ENCODE measurements around the gene LMO1.

The LMO1 gene

GRCh38 chr11:8225589-8226036 is 38.1 kb downstream of the LMO1 start:
- no peak for DNase-seq

- no peak for DNase-seq
These were observed 39.0 kb downstream of the LMO1 start for GRCh38 chr11:8224711-8225110.

- DNase-seq: no peak
These were observed 39.5 kb downstream of the LMO1 start for GRCh38 chr11:8224161-8224591.

- no peak for DNase-seq
These were observed 40.2 kb downstream of the LMO1 start for GRCh38 chr11:8223513-8223900.

GRCh38 chr11:8222820-8223512 is 40.7 kb downstream of the LMO1 start:
- no peak for DNase-seq

- no peak for DNase-seq
These were observed 41.7 kb downstream of the LMO1 start for GRCh38 chr11:8221917-8222495.

- DNase-seq: no peak
These were observed 42.5 kb downstream of the LMO1 start for GRCh38 chr11:8221046-8221723.

- DNase-seq: no peak
These were observed 43.2 kb downstream of the LMO1 start for GRCh38 chr11:8220261-8221045.

GRCh38 chr11:8219257-8220021 is 44.2 kb downstream of the LMO1 start:
- DNase-seq: no peak

GRCh38 chr11:8218840-8219239 is 44.8 kb downstream of the LMO1 start:
- no peak for DNase-seq

GRCh38 chr11:8218409-8218808 is 45.3 kb downstream of the LMO1 start:
- no peak for DNase-seq

- DNase-seq: no peak
These were observed 45.8 kb downstream of the LMO1 start for GRCh38 chr11:8217926-8218325.

- DNase-seq: no peak
These were observed 46.5 kb downstream of the LMO1 start for GRCh38 chr11:8217136-8217535.

GRCh38 chr11:8213376-8213775 is 50.3 kb downstream of the LMO1 start:
- no peak for DNase-seq

GRCh38 chr11:8209208-8209807 is 54.4 kb downstream of the LMO1 start:
- DNase-seq: no peak

GRCh38 chr11:8207080-8208000 is 56.3 kb downstream of the LMO1 start:
- DNase-seq: no peak

- DNase-seq: no peak
These were observed 57.2 kb downstream of the LMO1 start for GRCh38 chr11:8206251-8207079.

GRCh38 chr11:8205566-8205965 is 58.1 kb downstream of the LMO1 start:
- no peak for DNase-seq

- DNase-seq: no peak
These were observed 59.1 kb downstream of the LMO1 start for GRCh38 chr11:8204596-8204995.

- no peak for DNase-seq
These were observed 59.7 kb downstream of the LMO1 start for GRCh38 chr11:8204025-8204424.
